GM21447 (cell line): Measurements from ENCODE around the gene BARHL1.

ENCODE experiments used
- ATAC-seq: cut with Tn5 transposase; IDR thresholded peaks from one replicate; pipeline ENCODE4 v1.9.1; 2021; ENCODE audit not compliant: unreplicated experiment

BARHL1 gene

DNA sequence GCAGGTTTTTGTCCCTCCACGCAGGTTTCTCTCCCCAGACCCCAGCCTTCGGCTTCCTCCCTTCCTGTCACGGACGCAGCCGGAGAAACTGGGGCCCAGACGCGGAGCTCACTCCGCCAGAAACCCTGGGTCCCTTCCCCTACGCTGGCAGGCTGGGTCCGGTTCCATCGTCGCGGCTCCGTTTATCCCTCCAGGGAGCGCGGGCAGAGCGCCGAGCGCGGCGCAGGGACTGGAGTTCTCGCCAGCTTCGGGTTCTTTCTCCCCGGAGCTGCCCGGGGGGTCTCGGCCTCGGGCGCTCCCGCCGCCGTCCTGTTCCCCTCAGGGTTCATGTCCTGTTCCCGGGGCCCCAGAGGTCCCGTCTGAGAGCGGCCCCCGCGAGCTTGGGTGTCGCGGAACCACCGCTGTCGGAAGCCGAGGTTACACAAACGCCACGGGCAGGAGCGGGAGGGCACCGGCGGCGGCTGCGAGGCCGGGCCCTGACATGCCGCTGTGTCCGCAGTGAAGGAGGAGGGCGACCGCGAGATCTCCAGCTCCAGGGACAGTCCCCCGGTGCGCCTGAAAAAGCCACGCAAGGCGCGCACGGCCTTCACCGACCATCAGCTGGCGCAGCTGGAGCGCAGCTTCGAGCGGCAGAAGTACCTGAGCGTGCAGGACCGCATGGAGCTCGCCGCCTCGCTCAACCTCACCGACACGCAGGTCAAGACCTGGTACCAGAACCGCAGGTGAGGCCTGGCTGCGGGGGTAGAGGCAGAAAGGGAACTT lies 4.6 kb downstream of the BARHL1 start:
- no peak for ATAC-seq

GRCh38 chr9:132587592-132587955 lies 5.2 kb downstream of the BARHL1 start:
- no peak for ATAC-seq

DNA sequence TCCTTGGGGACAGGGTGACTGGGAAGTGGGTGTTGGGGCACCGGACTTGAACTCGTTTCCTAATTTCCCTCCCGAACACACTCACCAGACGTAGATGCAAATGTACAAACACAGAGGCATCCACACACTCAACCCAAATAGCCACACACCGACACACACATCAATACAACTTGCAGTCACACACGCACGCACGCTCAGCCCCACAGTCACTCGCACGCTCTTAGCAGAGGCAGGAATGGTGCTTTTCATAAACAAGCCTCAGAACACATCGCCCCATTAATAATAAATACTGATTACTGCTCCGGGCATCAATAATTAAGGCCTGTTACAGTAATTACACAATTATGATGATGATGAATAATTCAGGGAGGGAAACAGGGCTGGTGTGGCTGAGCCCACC lies 5.7 kb downstream of the BARHL1 start:
- ATAC-seq: no peak

GRCh38 chr9:132588501-132589147 lies 6.2 kb downstream of the BARHL1 start:
- no peak for ATAC-seq

- ATAC-seq: no peak
Observed at GRCh38 chr9:132589148-132590036, 7.0 kb downstream of the BARHL1 start.

GRCh38 chr9:132590037-132590317 lies 7.6 kb downstream of the BARHL1 start:
- ATAC-seq: no peak

DNA sequence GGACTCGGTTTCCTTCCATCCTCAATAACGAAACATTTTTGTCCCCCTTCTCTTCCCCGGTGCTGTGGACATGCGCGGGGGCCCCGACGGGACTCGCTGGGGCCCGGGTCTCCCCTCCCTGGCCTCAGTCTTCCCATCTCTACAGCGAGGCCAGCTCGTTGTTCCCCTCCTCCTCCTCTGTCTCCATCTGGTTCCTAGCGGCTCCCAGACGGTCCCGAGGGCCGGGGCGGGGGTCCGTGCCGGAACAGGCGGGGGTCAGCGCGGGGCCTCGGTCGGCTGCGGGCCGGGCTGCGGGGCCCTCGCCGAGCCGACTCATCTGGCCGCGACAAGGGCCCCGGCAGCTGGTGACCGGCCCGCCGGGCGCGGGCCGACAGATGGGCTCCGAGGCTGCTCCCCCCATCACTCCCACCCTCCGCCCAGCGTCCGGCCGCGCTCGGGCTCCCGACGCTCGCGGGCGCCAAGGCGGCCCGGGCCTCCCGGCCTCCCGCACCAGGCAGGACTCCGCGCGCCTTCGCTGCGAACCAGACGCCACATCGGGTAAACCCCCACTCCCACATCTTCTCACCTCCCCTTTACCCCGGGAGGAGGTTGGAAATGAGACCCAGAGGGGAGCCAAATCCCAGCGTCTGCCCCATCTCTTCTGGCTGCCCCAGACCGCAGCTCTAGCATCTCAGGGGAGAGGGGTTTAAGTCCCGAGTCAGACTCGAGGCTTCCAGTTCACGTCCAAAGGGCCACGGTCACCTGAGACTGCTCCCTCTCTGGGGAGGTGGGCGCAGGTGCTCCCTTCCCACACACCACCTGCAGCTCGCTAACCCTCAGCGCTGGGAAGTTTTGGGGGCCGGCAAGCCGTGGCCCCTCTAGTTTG lies 8.1 kb downstream of the BARHL1 start:
- ATAC-seq: no peak

GRCh38 chr9:132591244-132591643 lies 8.8 kb downstream of the BARHL1 start:
- no peak for ATAC-seq

DNA sequence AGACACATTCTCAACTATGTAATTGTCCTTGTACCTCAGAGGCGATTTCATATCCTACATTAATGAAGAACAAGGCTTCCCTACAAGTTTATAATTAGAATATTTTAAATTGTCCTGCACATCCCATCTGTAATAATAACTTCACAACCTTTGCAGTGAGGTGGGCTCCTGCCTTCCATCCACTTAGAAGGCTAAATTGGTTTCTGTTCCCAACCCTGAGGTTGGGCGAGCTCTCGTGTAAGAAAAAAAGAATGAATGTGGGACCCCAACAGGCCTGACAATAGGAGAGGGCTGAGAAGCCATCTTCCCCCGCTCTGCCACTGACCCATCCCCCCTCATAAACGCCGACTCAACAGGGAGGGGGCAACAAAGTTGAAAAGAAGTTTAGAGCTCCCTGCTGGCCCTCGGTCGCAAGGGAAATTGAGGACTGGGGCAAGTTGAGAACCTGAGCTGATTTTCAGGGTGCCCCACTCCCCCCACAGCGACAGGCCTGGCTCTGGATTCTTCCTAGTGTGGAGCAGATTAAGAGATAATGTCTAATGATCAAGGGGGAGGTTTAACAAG lies 9.4 kb downstream of the BARHL1 start:
- no peak for ATAC-seq

DNA sequence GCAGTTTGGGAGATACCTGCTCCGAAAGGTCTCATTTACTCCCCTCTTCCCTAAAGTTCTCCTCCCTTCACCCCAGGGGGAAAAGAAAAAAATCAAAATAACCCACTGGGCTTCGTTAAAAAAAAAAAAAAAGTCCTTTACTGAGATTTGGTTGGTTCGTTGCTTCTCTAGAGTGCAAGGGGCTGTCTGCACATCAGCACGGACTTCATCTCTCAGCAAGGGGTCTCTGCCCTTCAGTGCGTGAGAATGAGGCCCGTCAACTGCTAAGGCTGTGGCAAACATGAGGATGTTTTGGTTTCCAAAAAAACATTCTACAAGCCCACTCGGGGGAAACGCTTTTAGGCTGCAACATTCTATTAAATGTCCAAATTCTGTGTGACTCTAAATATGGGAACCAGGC lies 10.0 kb downstream of the BARHL1 start:
- no peak for ATAC-seq

- no peak for ATAC-seq
Observed at GRCh38 chr9:132594412-132594811, 12.0 kb downstream of the BARHL1 start.

- no peak for ATAC-seq
Observed at GRCh38 chr9:132595319-132595718, 12.9 kb downstream of the BARHL1 start.

DNA sequence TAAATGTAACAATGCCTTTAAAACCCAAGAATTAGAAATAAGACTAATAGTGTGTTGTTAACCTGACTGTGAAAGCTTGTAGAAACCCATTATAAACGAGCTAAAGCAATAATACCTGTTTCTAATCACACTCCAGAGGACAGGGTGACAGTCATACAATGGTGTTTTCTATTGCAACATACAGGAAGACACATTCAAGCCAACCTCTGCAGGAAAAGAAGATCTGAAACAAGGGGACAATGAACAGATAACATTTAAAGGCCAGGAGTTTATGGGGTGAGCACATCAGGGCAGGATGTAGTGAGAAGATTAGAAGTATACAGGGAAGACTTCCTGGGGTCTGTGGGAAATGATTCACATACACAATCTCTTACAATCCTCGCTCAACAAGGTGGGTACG lies 13.8 kb downstream of the BARHL1 start:
- ATAC-seq: no peak

- ATAC-seq: no peak
Observed at GRCh38 chr9:132597073-132597775, 14.8 kb downstream of the BARHL1 start.

DNA sequence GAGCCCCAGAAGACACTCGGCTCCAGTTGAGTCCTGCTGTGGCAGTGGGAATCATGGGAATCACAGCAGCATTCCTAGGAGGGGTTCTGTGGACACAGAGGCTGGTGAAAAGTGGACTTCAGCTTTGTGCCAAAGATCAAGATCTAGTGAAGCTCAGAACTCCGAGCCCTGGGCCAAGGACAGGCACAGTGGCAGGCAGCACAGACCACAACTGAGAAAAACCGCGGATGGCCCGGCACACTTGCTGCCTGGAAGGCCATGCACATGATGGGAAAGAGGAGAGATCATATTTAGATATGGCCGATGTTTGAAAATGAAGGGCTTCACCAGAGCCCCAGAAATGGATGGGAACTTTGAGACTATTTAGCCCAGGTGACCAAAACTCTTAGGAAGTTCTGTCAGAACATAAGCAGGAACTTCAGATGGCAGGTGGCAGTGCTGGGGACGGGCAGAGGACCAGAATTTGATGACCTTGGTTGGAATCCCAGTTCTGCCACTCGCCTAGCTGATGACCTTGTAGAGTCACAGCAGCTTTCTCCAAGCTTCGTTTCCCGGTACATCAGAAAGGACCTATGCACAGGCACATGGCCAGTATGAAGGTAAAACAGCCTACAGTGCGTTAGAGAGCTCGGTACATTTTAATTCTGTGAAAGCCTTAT lies 18.0 kb downstream of the BARHL1 start:
- ATAC-seq: no peak

GRCh38 chr9:132602207-132602606 lies 19.8 kb downstream of the BARHL1 start:
- ATAC-seq: no peak

DNA sequence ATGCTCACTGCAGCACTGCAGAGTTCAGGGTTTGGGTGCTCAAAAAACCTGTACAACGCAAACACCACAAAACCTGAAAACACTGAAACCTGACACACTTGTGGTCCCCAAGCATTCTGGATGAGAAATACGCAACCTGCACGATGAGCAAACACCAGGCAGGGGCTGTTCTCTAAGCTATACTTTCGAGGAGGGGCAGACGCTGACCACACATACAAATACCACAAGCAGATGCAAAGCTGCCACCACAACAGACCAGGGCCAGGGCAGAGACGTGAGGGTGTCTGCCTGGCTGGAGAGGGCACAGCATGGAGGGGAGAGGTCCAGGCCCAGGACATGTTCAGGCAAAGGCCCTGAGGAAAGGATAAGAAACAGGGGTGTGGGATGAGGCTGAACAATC lies 23.0 kb downstream of the BARHL1 start:
- ATAC-seq: no peak

- no peak for ATAC-seq
Observed at GRCh38 chr9:132606066-132606465, 23.7 kb downstream of the BARHL1 start.

GRCh38 chr9:132609184-132609583 lies 26.8 kb downstream of the BARHL1 start:
- ATAC-seq: no peak

GRCh38 chr9:132609829-132610228 lies 27.4 kb downstream of the BARHL1 start:
- ATAC-seq: no peak
